ENCODE data around the gene MRPL24. TPM values are rescaled to one million over a fixed set of nuclear protein-coding genes. Genes with fewer than 3 reads are reported as not detected.
A peak's percentile ranks its signal among the peaks of the same experiment; 100 is the strongest.

MRPL24 gene
- total and polyA plus RNA-seq, 2 of the 13 experiments (the other 11 are each of a cell fraction or from before 2014, with no cell fraction given) = 38.1 to 42.9 TPM

DNA sequence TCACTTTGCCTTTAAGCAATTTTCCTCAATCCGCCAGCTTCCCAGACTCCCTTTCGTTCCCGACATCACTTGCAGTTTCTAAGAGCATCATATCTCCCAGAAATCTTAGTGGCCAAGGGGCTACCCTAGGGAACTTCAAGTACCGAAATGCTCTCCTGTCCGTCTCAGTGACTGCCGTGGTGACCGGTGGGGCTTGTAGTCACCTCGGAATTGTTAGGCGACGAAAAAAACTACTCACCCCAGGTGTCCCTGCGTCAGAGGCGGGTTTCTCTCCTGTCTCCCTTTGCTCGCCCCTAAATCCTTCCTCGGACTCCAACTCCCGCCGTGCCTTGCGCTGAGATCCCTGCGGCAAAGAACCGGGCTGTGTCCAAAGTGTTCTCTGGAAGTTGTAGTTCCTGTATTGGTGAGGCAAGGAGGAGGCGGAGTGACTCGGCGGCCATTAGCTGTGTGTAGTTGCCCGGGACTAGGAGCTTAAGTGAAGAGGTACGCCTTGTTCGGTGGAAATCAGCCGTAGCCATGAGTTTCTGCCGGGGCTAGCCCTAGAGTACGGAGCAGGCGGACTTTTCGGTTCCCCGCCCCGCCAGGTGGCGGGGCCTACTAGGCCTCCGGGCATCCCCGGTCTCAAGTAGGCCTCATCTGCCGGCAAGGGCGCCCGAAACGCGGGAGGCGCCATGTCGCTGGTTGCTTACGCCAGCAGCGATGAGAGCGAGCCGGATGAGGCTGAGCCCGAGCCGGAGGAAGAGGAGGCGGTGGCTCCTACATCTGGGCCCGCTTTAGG lies 26.4 kb upstream of the MRPL24 start, which contains the start of gene PRCC (continued):
- TF ChIP-seq ZMYM4 (CRISPR knock-in tag; IDR thresholded peaks at IDR 0.05) = peak; percentile 71; the same call in 1 of the 2 replicates
- no peak for TF ChIP-seq RBAK (CRISPR knock-in tag; IDR thresholded peaks at IDR 0.05)
- no peak for TF ChIP-seq CBX1 (IDR thresholded peaks at IDR 0.05; ENCODE audit: low read depth)
- peak; percentile 58; the same call in 1 of the 2 replicates for TF ChIP-seq ZBTB38 (CRISPR knock-in tag; IDR thresholded peaks at IDR 0.05)
- 0 out of 2 replicates have a peak, but pooled peaks have one; percentile 40 for TF ChIP-seq DR1 (CRISPR knock-in tag; IDR thresholded peaks at IDR 0.05)
- TF ChIP-seq TRIM24 (CRISPR knock-in tag; IDR thresholded peaks at IDR 0.05) = no peak
- no peak for TF ChIP-seq ZNF329 (CRISPR knock-in tag; IDR thresholded peaks at IDR 0.05; ENCODE audit: low read depth)
- peak; percentile 45; the same call in 1 of the 2 replicates for TF ChIP-seq RXRB (CRISPR knock-in tag; IDR thresholded peaks at IDR 0.05; ENCODE audit: borderline replicate concordance)
- peak; percentile 45; the same call in 1 of the 2 replicates for TF ChIP-seq SIX1 (CRISPR knock-in tag; IDR thresholded peaks at IDR 0.05; ENCODE audit: borderline replicate concordance)
- TF ChIP-seq JUN (CRISPR knock-in tag; IDR thresholded peaks at IDR 0.05) = no peak
- no peak for TF ChIP-seq SSRP1 (CRISPR knock-in tag; IDR thresholded peaks at IDR 0.05)
- TF ChIP-seq ZZZ3 (CRISPR knock-in tag; IDR thresholded peaks at IDR 0.05; ENCODE audit: borderline replicate concordance) = peak; percentile 46; the same call in 1 of the 2 replicates
- no peak for TF ChIP-seq MLLT10 (CRISPR knock-in tag; IDR thresholded peaks at IDR 0.05)
- TF ChIP-seq ZNF468 (CRISPR knock-in tag; IDR thresholded peaks at IDR 0.05) = no peak
- peak; percentile 96 for TF ChIP-seq ASH2L (IDR thresholded peaks at IDR 0.05; ENCODE audit: insufficient read length, low read depth, low read length)
- TF ChIP-seq ZNF616 (CRISPR knock-in tag; IDR thresholded peaks at IDR 0.05; ENCODE audit: low read depth) = no peak; the same call in 1 of the 2 replicates
- no peak; the same call in 1 of the 2 replicates for TF ChIP-seq ZNF556 (CRISPR knock-in tag; IDR thresholded peaks at IDR 0.05; ENCODE audit: borderline replicate concordance)
- TF ChIP-seq DNMT3B (CRISPR knock-in tag; conservative IDR thresholded peaks at IDR 0.05) = peak; percentile 29; the same call in 1 of the 2 replicates
- no peak for TF ChIP-seq RARG (CRISPR knock-in tag; IDR thresholded peaks at IDR 0.05; ENCODE audit: low read depth)
- TF ChIP-seq ZNF777 (CRISPR knock-in tag; IDR thresholded peaks at IDR 0.05) = no peak
- no peak for TF ChIP-seq ZNF720 (CRISPR knock-in tag; IDR thresholded peaks at IDR 0.05)
- TF ChIP-seq SOX5 (CRISPR knock-in tag; IDR thresholded peaks at IDR 0.05; ENCODE audit: borderline replicate concordance) = 0 out of 2 replicates have a peak, but pooled peaks have one; percentile 6
- no peak for TF ChIP-seq FUBP1 (CRISPR knock-in tag; IDR thresholded peaks at IDR 0.05; ENCODE audit: borderline replicate concordance)
- TF ChIP-seq GRHL1 (CRISPR knock-in tag; conservative IDR thresholded peaks at IDR 0.05) = no peak
- TF ChIP-seq HMG20A (CRISPR knock-in tag; IDR thresholded peaks at IDR 0.05; ENCODE audit: borderline replicate concordance) = no peak
- no peak for TF ChIP-seq SNRNP70 (IDR thresholded peaks at IDR 0.05; ENCODE audit: low read depth, low read length)
- peak; percentile 47; the same call in 1 of the 2 replicates for TF ChIP-seq SP4 (CRISPR knock-in tag; IDR thresholded peaks at IDR 0.05)

Measured in HepG2 (cell line).